Measurements from ENCODE around the gene FGF5. TPM values are rescaled to one million over a fixed set of nuclear protein-coding genes. Genes with fewer than 3 reads are reported as not detected.
"Not testable (repeated sequence)": the region's sequence is repeated elsewhere in the genome, so short reads cannot be mapped to it uniquely, and the experiment has no call there.

The FGF5 gene
- total RNA-seq, 1 donor from 2014 or later = not detected

- intact Hi-C loops (cut with micrococcal nuclease) = no loop called here
- Mint-ChIP-seq H3K36me3 (ENCODE audit: low read depth) (no peaks in the 10 kb centered on the region), H3K9me3 (no peaks in the 10 kb centered on the region), H3K27me3 (ENCODE audit: insufficient read depth) (peaks cover 10% of the 10 kb centered on the region), H3K4me1 (ENCODE audit: low read depth) (no peaks in the 10 kb centered on the region), H3K27ac (no peak overlapping the region), H3K4me3 (no peak overlapping the region)
- no peak for DNase-seq (ENCODE audit: low spot score)
Measured at GRCh38 chr4:80237992-80238391, 28.5 kb upstream of the FGF5 start.

- no peaks in the 10 kb centered on the region for H3K36me3 Mint-ChIP-seq (ENCODE audit: low read depth)
- no peaks in the 10 kb centered on the region for H3K9me3 Mint-ChIP-seq
- no peak for DNase-seq (ENCODE audit: low spot score)
- peaks cover 4% of the 10 kb centered on the region for H3K27me3 Mint-ChIP-seq (ENCODE audit: insufficient read depth)
- no peak overlapping the region for H3K27ac Mint-ChIP-seq
- no peaks in the 10 kb centered on the region for H3K4me1 Mint-ChIP-seq (ENCODE audit: low read depth)
- intact Hi-C loops (cut with micrococcal nuclease) = no loop called here
- no peak overlapping the region for H3K4me3 Mint-ChIP-seq
Measured at GRCh38 chr4:80239480-80240150, 26.8 kb upstream of the FGF5 start.

- Mint-ChIP-seq H3K4me1 (ENCODE audit: low read depth) (no peaks in the 10 kb centered on the region), H3K36me3 (ENCODE audit: low read depth) (no peaks in the 10 kb centered on the region), H3K27me3 (ENCODE audit: insufficient read depth) (peaks cover 2% of the 10 kb centered on the region), H3K4me3 (no peak overlapping the region), H3K9me3 (no peaks in the 10 kb centered on the region), H3K27ac (no peak overlapping the region)
- intact Hi-C loops (cut with micrococcal nuclease) = no loop called here
- no peak for DNase-seq (ENCODE audit: low spot score)
Measured at GRCh38 chr4:80240976-80241375, 25.5 kb upstream of the FGF5 start.

GRCh38 chr4:80243274-80244018 is 23.0 kb upstream of the FGF5 start:
- DNase-seq (ENCODE audit: low spot score) = no peak
- Mint-ChIP-seq H3K4me1 (ENCODE audit: low read depth) (no peaks in the 10 kb centered on the region), H3K27ac (no peak overlapping the region), H3K9me3 (no peaks in the 10 kb centered on the region), H3K4me3 (no peak overlapping the region), H3K27me3 (ENCODE audit: insufficient read depth) (peaks cover 4% of the 10 kb centered on the region), H3K36me3 (ENCODE audit: low read depth) (no peaks in the 10 kb centered on the region)
- intact Hi-C loops (cut with micrococcal nuclease) = no loop called here

GRCh38 chr4:80247484-80247883 is 19.0 kb upstream of the FGF5 start:
- H3K4me3 Mint-ChIP-seq; H3K9me3 Mint-ChIP-seq; H3K36me3 Mint-ChIP-seq (ENCODE audit: low read depth); H3K4me1 Mint-ChIP-seq (ENCODE audit: low read depth); H3K27ac Mint-ChIP-seq; intact Hi-C loops (cut with micrococcal nuclease); DNase-seq (ENCODE audit: low spot score): not testable (repeated sequence)
- peaks cover 14% of the 10 kb centered on the region for H3K27me3 Mint-ChIP-seq (ENCODE audit: insufficient read depth)

GRCh38 chr4:80249144-80249543 is 17.3 kb upstream of the FGF5 start:
- peaks cover 14% of the 10 kb centered on the region for H3K27me3 Mint-ChIP-seq (ENCODE audit: insufficient read depth)
- no peaks in the 10 kb centered on the region for H3K36me3 Mint-ChIP-seq (ENCODE audit: low read depth)
- no peaks in the 10 kb centered on the region for H3K4me1 Mint-ChIP-seq (ENCODE audit: low read depth)
- H3K9me3 Mint-ChIP-seq = no peaks in the 10 kb centered on the region
- DNase-seq (ENCODE audit: low spot score) = no peak
- intact Hi-C loops (cut with micrococcal nuclease) = no loop called here
- no peak overlapping the region for H3K27ac Mint-ChIP-seq
- no peak overlapping the region for H3K4me3 Mint-ChIP-seq

GRCh38 chr4:80252427-80252826 is 14.0 kb upstream of the FGF5 start:
- H3K4me1 Mint-ChIP-seq (ENCODE audit: low read depth) = no peaks in the 10 kb centered on the region
- H3K4me3 Mint-ChIP-seq = no peak overlapping the region
- H3K27me3 Mint-ChIP-seq (ENCODE audit: insufficient read depth) = peaks cover 21% of the 10 kb centered on the region
- no peak overlapping the region for H3K27ac Mint-ChIP-seq
- intact Hi-C loops (cut with micrococcal nuclease) = no loop called here
- H3K9me3 Mint-ChIP-seq = no peaks in the 10 kb centered on the region
- H3K36me3 Mint-ChIP-seq (ENCODE audit: low read depth) = no peaks in the 10 kb centered on the region
- DNase-seq (ENCODE audit: low spot score) = no peak

GRCh38 chr4:80252953-80253352 is 13.5 kb upstream of the FGF5 start:
- Mint-ChIP-seq H3K4me1 (ENCODE audit: low read depth) (no peaks in the 10 kb centered on the region), H3K36me3 (ENCODE audit: low read depth) (no peaks in the 10 kb centered on the region), H3K27ac (no peak overlapping the region), H3K9me3 (no peaks in the 10 kb centered on the region), H3K4me3 (no peak overlapping the region), H3K27me3 (ENCODE audit: insufficient read depth) (peaks cover 24% of the 10 kb centered on the region)
- no peak for DNase-seq (ENCODE audit: low spot score)
- intact Hi-C loops (cut with micrococcal nuclease) = no loop called here

- Mint-ChIP-seq H3K27ac (no peak overlapping the region), H3K4me1 (ENCODE audit: low read depth) (no peaks in the 10 kb centered on the region), H3K36me3 (ENCODE audit: low read depth) (no peaks in the 10 kb centered on the region), H3K4me3 (no peak overlapping the region), H3K27me3 (ENCODE audit: insufficient read depth) (peaks cover 26% of the 10 kb centered on the region), H3K9me3 (no peaks in the 10 kb centered on the region)
- intact Hi-C loops (cut with micrococcal nuclease) = no loop called here
- no peak for DNase-seq (ENCODE audit: low spot score)
Measured at GRCh38 chr4:80253510-80253909, 13.0 kb upstream of the FGF5 start.

- intact Hi-C loops (cut with micrococcal nuclease) = no loop called here
- H3K9me3 Mint-ChIP-seq = no peaks in the 10 kb centered on the region
- H3K36me3 Mint-ChIP-seq (ENCODE audit: low read depth) = no peaks in the 10 kb centered on the region
- no peak for DNase-seq (ENCODE audit: low spot score)
- H3K4me1 Mint-ChIP-seq (ENCODE audit: low read depth) = no peaks in the 10 kb centered on the region
- peaks cover 29% of the 10 kb centered on the region for H3K27me3 Mint-ChIP-seq (ENCODE audit: insufficient read depth)
- H3K4me3 Mint-ChIP-seq = no peak overlapping the region
- H3K27ac Mint-ChIP-seq = no peak overlapping the region
Measured at GRCh38 chr4:80254114-80254513, 12.3 kb upstream of the FGF5 start.

- H3K36me3 Mint-ChIP-seq (ENCODE audit: low read depth) = no peaks in the 10 kb centered on the region
- no peak for DNase-seq (ENCODE audit: low spot score)
- H3K4me1 Mint-ChIP-seq (ENCODE audit: low read depth) = no peaks in the 10 kb centered on the region
- no peaks in the 10 kb centered on the region for H3K9me3 Mint-ChIP-seq
- no peak overlapping the region for H3K27ac Mint-ChIP-seq
- intact Hi-C loops (cut with micrococcal nuclease) = no loop called here
- peaks cover 34% of the 10 kb centered on the region for H3K27me3 Mint-ChIP-seq (ENCODE audit: insufficient read depth)
- no peak overlapping the region for H3K4me3 Mint-ChIP-seq
Measured at GRCh38 chr4:80255329-80256095, 11.0 kb upstream of the FGF5 start.

GRCh38 chr4:80257851-80258250 is 8.6 kb upstream of the FGF5 start:
- Mint-ChIP-seq H3K36me3 (ENCODE audit: low read depth) (no peaks in the 10 kb centered on the region), H3K9me3 (no peaks in the 10 kb centered on the region), H3K27ac (no peak overlapping the region), H3K4me3 (no peak overlapping the region), H3K4me1 (ENCODE audit: low read depth) (no peaks in the 10 kb centered on the region), H3K27me3 (ENCODE audit: insufficient read depth) (peaks cover 47% of the 10 kb centered on the region)
- DNase-seq (ENCODE audit: low spot score) = no peak
- intact Hi-C loops (cut with micrococcal nuclease) = no loop called here

GRCh38 chr4:80259012-80259411 is 7.5 kb upstream of the FGF5 start:
- Mint-ChIP-seq H3K4me1 (ENCODE audit: low read depth) (no peaks in the 10 kb centered on the region), H3K27me3 (ENCODE audit: insufficient read depth) (peaks cover 59% of the 10 kb centered on the region), H3K36me3 (ENCODE audit: low read depth) (no peaks in the 10 kb centered on the region), H3K9me3 (no peaks in the 10 kb centered on the region), H3K27ac (no peak overlapping the region), H3K4me3 (no peak overlapping the region)
- intact Hi-C loops (cut with micrococcal nuclease) = no loop called here
- DNase-seq (ENCODE audit: low spot score) = no peak

All from activated T-helper 1 cell treated with anti-CD3 and anti-CD28 coated beads, Interleukin-12 subunit alpha, Interleukin-12 subunit beta, Interleukin-2, Interleukin-4 antibody, amounts not matched to agents 30 ng/mL and 10 ng/mL and 1 ng/mL, durations not matched to agents 14 hours and 24 hours and 36 hours (primary cell).